GM18520 (cell line): ENCODE measurements around the gene CFL1.

ENCODE experiments used
- ATAC-seq: cut with Tn5 transposase; IDR thresholded peaks from one replicate; pipeline ENCODE4 v1.9.1; 2021; ENCODE audit not compliant: unreplicated experiment

The CFL1 gene

GRCh38 chr11:65888163-65888814 lies 30.3 kb upstream of the CFL1 start, which contains the start of gene FIBP:
FIBP (minus strand) TSS chr11:65888471; CDS start chr11:65888418, 53 bp downstream.
- ATAC-seq, result peak; percentile 25

- ATAC-seq, result no peak
Observed at GRCh38 chr11:65887723-65888162, 29.8 kb upstream of the CFL1 start.

GRCh38 chr11:65886826-65887722 lies 29.1 kb upstream of the CFL1 start:
- ATAC-seq, result no peak

- no peak for ATAC-seq
Observed at GRCh38 chr11:65885808-65886536, 28.0 kb upstream of the CFL1 start.

- ATAC-seq, result no peak
Observed at GRCh38 chr11:65885231-65885630, 27.3 kb upstream of the CFL1 start.

GRCh38 chr11:65884716-65885092 lies 26.7 kb upstream of the CFL1 start:
- ATAC-seq, result no peak

- ATAC-seq, result no peak
Observed at GRCh38 chr11:65883786-65884715, 26.1 kb upstream of the CFL1 start.

GRCh38 chr11:65883058-65883761 lies 25.2 kb upstream of the CFL1 start:
- no peak for ATAC-seq

- ATAC-seq, result no peak
Observed at GRCh38 chr11:65882120-65883057, 24.4 kb upstream of the CFL1 start.

GRCh38 chr11:65880844-65881421 lies 23.0 kb upstream of the CFL1 start:
- ATAC-seq, result no peak

GRCh38 chr11:65880027-65880426 lies 22.0 kb upstream of the CFL1 start:
- ATAC-seq, result no peak

GRCh38 chr11:65879617-65880016 lies 21.6 kb upstream of the CFL1 start, which contains the start of gene CTSW:
CTSW (plus strand) TSS chr11:65879837; CDS start chr11:65879855, 18 bp downstream.
- ATAC-seq, result no peak

- peak; percentile 83 for ATAC-seq
Observed at GRCh38 chr11:65873318-65874156, 15.6 kb upstream of the CFL1 start.

- no peak for ATAC-seq
Observed at GRCh38 chr11:65872586-65873317, 14.8 kb upstream of the CFL1 start, which contains the start of gene EFEMP2. EFEMP2 (minus strand) TSS chr11:65872800; CDS start chr11:65872354, 446 bp downstream.

GRCh38 chr11:65871811-65872548 lies 14.0 kb upstream of the CFL1 start:
- no peak for ATAC-seq
